Transverse colon (tissue), 4 donors: ENCODE measurements around the gene MTHFD2L.

ENCODE experiments used
- EP300 ChIP-seq: sonication (generic); formaldehyde crosslinking; IDR thresholded peaks from one replicate; pipeline ENCODE4 v1.6.1; 2017; ENCODE audit warnings: antibody characterized with exemption, low read depth
- POLR2AphosphoS5 ChIP-seq, 3 donors: sonication (generic); formaldehyde crosslinking; IDR thresholded peaks; one replicate each; pipeline ENCODE4 v1.6.1; 2016; ENCODE audit warnings: antibody characterized with exemption in 3 of 3
- TF ChIP-seq, protein P1 (sequence below), 5 experiments: fragments of 200-600 bp in 3 of 5; fragments of 450-650 bp in 2 of 5; sonication (generic) in 3 of 5; IDR thresholded peaks; 1 replicate in 2 of 5; 2 replicates in 3 of 5; pipeline ENCODE4 v1.5.1; 2016 to 2017; ENCODE audit warnings: antibody characterized with exemption in 5 of 5, inconsistent platforms in 3 of 5, mild to moderate bottlenecking in 2 of 5, moderate library complexity in 1 of 5

GRCh38 chr4:74205559-74205958, 47.6 kb downstream of the MTHFD2L start:
- no peak for TF ChIP-seq EP300
- TF ChIP-seq POLR2AphosphoS5 (IDR thresholded peaks at IDR 0.05): no peak
- TF ChIP-seq, protein P1, sequence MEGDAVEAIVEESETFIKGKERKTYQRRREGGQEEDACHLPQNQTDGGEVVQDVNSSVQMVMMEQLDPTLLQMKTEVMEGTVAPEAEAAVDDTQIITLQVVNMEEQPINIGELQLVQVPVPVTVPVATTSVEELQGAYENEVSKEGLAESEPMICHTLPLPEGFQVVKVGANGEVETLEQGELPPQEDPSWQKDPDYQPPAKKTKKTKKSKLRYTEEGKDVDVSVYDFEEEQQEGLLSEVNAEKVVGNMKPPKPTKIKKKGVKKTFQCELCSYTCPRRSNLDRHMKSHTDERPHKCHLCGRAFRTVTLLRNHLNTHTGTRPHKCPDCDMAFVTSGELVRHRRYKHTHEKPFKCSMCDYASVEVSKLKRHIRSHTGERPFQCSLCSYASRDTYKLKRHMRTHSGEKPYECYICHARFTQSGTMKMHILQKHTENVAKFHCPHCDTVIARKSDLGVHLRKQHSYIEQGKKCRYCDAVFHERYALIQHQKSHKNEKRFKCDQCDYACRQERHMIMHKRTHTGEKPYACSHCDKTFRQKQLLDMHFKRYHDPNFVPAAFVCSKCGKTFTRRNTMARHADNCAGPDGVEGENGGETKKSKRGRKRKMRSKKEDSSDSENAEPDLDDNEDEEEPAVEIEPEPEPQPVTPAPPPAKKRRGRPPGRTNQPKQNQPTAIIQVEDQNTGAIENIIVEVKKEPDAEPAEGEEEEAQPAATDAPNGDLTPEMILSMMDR (IDR thresholded peaks at IDR 0.05): no peak
